Activated naive CD4-positive, alpha-beta T cell treated with anti-CD3 and anti-CD28 coated beads, Interleukin-2, amount 50 U/mL, for 16 hours (primary cell): ENCODE measurements around the gene UST.
"Not testable (repeated sequence)": the region's sequence is repeated elsewhere in the genome, so short reads cannot be mapped to it uniquely, and the experiment has no call there.

ENCODE experiments used
- DNase-seq: peaks from one replicate; pipeline ENCODE4 v3.0.0-alpha.2; 2020

Gene UST

GRCh38 chr6:148736774-148737412 lies 9.9 kb upstream of the UST start:
- DNase-seq = no peak

DNA sequence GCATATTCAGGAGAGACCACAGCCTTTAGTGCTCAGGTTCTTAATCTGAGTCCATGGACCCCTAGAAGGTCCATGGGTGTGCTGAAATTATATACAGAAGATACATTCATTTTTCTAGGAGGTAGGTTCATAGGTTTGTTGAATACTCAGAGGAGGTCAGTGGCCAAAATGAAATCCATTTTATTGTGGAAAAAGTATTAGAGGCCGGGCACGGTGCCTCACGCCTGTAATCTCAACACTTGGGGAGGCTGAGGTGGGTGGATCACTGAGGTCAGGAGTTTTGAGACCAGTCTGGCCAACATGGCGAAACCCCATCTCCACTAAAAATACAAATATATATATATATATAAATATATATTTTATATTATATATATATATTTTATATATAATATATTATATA lies 9.0 kb upstream of the UST start:
- no peak for DNase-seq

GRCh38 chr6:148738946-148739821 lies 7.6 kb upstream of the UST start:
- DNase-seq = no peak

- DNase-seq = no peak
Measured at GRCh38 chr6:148739822-148740128, 7.1 kb upstream of the UST start.

DNA sequence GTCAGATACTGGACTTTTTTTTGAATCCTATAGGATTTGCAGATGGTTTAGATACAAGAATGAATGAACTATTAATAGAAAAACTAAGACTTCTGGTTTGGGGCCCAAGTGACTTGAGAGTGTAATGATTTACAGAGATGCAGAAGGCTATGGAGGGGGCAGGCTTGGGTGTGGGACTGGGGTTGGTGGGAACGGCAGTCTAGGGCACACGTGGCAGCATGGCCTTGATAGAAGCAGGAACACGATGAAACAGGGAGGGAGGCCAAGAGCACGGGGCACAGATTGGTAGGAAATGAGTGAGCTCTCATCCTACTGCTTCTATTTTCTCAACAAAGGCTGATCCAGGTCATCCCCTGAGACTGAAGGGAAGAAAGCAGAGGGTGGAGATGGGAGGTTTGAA lies 3.4 kb upstream of the UST start:
- no peak for DNase-seq

DNA sequence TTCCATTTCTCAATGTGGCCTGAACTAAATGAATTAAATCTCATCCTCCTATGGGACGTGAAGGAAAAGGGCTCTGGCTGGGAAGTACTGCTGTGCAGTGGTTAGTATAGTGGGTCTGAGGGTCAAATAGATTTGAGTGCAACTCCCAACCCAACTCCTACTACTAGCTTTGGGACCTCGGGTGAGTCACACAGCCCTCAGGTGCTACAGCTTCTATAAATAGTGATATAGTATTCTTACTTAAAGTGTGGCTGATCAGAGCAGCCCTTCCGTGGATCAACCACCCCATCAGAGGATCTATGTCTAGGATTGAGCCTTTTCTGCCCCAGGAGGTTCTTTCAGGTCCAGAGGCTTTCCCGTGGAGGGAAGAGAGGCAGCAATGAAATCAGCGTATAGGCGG lies 904 bp upstream of the UST start:
- DNase-seq = no peak

DNA sequence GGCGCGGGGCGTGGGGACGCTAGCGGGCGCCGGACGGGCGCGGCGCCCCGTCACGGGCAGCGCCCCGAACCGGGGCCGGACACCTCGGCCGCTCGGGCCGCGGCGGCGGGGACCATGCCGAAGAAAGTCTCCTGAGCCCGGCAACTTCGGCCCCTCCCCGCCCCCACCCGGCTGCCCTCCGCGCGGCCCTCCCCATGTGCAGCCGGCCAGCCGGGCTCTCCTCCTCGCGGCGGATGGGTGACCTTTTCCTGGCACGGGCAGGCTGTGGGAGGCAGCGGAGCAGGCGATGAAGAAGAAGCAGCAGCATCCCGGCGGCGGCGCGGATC lies 278 bp downstream of the UST start:
- no peak for DNase-seq

GRCh38 chr6:148747471-148748165 lies 788 bp downstream of the UST start:
- DNase-seq = no peak

DNA sequence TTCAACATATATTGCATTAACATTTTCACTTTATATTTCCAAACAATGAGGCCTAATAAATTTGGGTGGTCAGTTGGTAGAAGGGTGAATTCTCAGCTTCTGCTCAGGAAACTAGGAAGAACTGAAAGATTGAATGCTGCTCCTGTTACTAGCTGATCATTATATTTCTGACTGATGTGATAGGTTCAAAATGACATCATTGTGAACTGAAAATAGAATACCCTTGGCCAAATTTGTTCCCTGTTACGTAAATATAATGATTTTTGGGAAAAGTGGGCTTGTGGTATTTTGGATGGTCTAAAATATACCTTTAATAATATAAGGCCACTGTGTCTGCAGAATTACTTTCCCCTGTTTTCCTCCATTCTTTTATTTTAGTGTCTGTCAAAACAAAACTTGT lies 2.8 kb downstream of the UST start:
- DNase-seq = no peak

DNA sequence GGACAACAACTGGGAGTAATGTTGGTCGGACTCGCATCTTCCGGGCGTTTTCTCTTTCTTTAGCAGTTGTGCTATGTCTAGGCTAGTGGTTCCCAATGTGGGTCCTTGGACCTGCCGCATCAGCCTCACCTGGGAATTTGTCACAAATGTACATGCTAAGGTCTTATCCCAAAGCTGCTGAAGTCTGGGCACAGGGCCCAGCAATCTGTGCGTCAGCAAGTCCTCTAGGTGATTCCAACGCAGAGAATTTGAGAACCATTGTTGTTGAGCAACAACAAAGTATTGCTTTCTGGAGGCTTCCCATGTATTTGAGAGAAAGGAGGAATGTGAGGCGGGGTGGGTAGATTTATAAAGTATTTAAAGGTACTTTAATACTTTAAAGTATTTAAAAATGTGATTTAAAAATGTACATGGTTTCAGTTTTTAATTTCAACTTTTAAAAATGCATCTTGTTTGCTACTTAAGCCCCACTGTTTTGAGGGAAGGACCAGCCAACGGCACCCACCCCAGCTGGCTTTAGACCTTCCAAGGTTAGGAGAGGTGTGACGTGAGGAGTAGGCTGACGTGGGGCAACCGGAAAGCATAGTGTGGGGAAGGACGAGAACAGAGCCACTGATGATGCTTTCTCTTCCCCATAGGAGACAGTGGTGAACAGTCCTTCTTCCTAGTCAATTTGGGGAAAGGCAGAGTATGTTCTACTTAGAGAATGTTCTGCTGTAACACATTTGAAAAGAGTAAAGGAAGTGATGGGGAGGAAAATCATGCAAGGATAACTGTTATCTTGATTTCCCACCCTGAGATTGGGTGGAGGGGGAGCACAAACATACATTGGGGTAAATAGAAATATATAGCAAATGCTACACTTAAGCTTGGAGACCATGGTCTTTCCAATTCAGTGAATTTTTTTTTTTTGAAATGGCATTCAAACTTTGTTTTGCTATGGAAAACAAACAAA lies 4.3 kb downstream of the UST start:
- no peak for DNase-seq

- DNase-seq = no peak
Measured at GRCh38 chr6:148751793-148752170, 5.0 kb downstream of the UST start.

- not testable (repeated sequence) for DNase-seq
Measured at GRCh38 chr6:148755379-148755778, 8.5 kb downstream of the UST start.

DNA sequence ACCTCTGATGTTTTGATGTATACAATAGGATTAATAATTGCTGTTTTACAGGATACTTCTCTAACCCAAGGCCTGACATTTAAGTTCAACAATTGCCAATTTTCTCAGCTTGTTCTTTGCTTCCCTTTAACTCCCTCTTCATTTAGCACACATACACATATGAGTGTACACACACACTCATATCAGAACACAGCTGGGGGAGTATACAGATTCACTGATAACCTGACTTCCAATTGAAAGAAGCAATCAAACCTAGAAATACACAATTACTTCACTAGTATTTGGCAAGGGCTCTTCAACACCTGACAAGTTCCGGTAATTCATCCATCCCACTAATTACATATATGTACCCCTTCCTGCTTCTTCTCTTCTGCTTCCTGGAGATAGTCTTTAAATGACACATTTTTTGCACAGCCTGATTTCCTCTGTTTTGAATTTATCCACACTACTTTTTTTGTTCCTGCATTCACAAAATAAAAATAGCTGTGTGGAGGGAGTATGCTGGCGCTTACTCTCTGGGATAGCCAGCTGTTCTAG lies 11.2 kb downstream of the UST start:
- no peak for DNase-seq

- DNase-seq = no peak
Measured at GRCh38 chr6:148758492-148758891, 11.7 kb downstream of the UST start.

DNA sequence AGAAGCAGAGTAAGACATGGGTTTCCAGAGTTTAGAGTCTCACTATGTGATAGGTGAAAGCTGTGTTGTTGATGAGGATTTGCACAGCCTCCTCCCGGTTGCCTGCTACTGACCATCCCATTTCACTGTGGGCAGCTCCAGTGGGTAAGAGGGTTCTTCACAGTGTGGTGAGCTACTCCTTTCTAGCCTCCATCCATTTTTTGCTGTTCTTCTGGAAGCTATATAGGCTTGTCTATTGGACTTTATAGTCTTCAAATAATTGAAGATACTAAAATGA lies 13.4 kb downstream of the UST start:
- no peak for DNase-seq

DNA sequence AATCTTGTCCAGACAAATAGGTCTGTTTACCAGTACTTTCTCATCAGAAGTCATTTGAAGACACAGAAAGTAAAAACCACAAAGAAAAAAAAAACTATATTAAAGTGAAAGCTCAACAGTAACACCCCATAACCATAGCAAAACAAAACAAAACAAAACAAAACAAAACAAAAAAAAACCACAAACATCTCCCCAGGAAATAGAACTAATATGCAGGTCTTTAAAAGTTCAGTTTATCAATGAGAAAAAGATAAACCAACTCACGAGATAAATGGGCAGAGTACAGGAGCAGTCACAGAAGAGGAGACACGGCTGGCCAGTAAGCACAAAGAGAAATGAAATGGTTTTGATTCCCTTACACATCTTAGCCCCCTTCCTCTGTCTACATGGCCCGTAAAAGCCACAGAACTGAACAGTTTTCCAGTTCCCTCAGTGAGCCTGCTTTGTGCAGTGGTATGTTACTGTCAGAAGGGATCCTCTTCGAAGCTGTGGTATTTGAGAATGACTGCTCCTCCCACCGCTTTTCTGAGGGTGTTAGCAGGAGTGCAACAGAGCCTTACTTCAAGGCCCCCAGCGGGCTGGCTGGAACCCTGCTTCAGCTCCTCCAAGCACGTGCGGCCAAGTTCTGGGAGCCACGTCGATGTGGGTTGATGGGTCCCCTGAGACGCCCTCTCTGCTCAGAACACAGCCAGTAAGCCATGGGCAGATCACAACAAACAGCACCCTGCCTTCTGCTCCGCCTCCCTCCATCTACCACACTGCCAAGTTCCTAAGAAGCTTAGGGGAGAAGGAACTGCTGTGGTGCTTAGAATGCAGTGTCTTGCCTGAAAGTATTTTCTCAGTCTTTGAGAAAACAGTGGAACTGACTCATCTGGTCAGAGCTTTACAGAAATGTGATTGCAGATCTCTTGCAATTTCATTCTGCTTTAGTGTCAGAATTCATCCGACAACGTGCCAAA lies 14.0 kb downstream of the UST start:
- no peak for DNase-seq

DNA sequence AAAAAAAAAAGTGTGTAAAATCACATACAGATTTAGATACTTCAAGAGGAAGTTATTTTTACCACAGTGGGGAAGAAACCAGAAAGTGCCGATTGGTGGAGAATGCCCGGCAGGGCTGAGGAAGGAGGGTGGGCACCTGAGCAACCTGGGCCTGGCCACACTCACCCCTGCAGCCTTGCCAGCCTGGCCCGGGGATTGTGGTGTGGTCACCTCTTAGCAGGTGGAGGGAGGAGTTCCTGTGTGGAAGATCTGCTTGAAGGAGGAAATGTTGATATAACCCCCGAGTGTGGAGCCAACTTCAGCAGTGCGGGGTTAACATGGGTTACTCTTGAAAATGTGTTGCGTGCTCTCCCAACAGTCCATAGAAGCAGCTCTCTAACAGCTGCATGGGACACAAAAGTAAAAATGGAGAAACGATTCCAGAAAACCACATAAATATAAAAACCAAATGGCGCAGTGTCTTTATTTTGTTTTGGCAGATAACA lies 14.7 kb downstream of the UST start:
- DNase-seq = no peak

DNA sequence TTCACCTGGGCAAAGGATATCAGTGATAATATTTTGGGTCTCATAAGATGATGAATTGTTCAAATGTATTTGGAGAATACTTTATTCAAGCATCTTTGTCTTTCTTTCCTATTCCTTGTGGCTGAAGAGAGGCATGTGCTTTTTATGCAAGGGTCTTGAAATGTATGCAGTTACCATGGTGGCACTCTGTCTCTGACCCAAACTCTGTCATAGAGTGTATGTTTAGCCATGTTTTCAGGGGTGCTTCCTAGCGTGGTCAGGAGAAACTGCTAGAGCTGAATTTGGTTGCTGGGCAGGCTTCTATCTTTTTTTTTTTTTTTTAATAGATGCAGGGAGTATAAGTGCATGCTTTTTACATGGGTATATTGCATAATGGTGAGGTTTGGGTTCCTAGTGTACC lies 15.4 kb downstream of the UST start:
- DNase-seq = no peak

DNA sequence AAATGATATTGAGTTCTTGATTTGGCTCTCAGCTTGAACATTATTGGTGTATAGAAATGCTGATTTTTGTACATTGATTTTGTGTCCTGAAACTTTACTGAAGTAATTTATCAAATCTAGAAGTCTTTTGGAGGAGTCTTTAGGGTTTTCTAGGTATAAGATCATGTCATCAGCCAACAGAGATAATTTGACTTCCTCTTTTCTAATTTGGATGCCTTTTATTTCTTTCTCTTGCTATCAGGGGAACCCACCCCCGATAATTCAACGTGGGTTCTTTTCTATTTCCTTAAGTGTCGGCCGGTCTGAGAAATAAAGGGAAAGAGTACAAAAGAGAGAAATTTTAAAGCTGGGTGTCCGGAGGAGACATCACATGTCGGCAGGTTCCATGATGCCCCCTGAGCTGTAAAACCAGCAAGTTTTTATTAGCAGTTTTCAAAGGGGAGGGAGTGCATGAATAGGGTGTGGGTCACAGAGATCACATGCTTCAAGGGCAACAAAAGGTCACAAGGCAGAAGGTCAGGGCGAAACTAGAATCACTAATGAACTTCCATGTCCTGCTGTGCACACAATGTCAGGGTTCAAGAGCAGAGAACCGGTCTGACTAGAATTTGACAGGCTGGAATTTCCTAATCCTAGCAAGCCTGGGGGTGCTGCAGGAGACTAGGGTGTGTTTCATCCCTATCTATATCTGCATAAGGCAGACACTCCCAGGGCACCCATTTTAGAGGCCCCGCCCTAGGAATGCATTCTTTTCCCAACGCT lies 17.6 kb downstream of the UST start:
- not testable (repeated sequence) for DNase-seq

DNA sequence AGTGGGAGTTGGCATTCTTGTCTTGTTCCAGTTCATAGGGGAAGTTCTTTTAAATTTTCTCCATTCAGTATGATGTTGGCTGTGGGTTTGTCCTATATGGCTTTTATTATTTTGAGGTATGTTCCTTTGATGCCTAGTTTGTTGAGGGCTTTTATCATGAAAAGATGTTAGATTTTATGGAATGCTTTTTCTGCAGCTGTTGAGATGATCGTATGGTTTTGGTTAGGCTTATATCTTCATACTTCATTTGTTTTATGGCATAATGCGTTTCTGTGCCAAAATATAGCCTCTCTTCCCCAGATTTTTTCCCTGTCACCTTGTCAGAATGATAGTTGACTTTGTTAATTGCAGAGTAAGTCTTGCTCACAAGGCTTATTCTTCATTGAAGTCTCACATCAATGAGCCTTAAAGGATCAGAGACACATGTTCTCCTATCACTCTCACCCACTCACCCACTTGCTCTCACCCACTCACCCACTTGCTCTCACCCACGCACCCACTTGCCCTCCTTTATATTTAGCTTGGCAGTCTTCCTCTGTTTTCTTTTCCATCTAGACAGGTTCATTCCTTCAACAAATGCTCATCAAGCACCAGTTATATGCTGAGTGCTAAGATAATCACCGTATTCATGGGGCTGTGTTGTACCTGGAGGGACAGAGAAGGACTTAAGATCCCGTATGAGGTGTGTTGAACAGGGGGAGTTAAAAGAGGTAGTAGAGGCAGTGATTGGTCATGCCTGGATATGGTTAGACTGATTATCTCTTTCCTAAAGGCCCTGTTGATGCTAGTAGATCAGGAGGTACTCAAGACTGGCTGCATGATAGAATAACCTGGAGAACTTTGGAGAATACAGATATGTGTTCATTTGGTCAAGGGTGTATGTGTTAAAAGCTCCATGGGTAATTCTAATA lies 19.3 kb downstream of the UST start:
- DNase-seq = no peak
